GM18858 (cell line): Measurements from ENCODE around the gene PNN.
"Not testable (repeated sequence)": the region's sequence is repeated elsewhere in the genome, so short reads cannot be mapped to it uniquely, and the experiment has no call there.

Source experiments
- ATAC-seq: cut with Tn5 transposase; IDR thresholded peaks from one replicate; pipeline ENCODE4 v1.9.1; 2021; ENCODE audit not compliant: unreplicated experiment

Gene PNN

GRCh38 chr14:39180553-39180952 lies 5.5 kb downstream of the PNN start:
- no peak for ATAC-seq

GRCh38 chr14:39181026-39181692 lies 6.1 kb downstream of the PNN start:
- ATAC-seq = no peak

DNA sequence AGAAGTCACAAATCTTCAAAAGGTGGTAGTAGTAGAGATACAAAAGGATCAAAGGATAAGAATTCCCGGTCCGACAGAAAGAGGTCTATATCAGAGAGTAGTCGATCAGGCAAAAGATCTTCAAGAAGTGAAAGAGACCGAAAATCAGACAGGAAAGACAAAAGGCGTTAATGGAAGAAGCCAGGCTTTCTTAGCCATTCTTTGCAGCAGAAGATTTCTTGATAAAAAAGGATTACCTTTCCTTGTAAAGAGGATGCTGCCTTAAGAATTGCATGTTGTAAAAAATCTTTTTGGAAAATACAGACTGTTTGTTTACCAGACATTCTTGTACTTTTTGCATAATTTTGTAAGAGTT lies 6.6 kb downstream of the PNN start:
- no peak for ATAC-seq

- ATAC-seq = no peak
Observed at GRCh38 chr14:39182770-39183684, 8.0 kb downstream of the PNN start.

GRCh38 chr14:39183685-39184003 lies 8.6 kb downstream of the PNN start:
- not testable (repeated sequence) for ATAC-seq

- no peak for ATAC-seq
Observed at GRCh38 chr14:39184628-39185255, 9.7 kb downstream of the PNN start.

DNA sequence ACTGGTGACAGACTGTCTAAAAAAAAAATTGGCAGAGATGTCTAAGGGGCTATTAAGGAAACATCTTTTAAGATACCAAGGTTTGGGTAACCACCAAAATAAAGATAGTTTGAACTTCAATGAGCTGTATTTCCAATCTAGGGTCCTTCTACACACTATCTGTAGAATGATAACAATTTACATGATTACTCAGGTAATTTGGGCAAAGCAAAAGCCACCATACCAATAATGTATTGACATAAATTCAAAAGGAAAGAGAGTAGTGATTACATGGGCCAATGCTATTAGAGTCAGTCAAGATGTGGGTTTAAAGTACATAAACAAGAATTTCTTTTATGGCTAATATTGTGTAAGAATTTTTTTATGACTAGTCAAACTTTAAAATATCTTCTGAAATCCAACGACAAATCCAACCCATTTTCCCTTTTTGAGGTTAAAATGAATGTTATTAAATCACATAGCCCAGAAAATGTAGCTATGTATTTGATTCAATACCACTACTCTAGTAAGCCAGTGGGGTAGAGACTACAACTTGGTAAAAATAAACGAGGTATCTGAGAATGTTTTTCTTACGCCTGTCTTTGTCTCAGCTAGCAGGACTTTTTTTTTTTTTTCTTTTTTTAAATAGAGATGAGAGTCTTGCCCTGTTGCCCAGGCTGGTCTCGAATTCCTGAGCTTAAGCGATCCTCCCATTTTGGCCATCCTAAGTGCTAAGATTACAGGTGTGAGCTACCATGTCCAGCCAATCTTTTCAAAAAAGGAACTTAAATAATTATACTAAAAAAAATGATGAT lies 10.4 kb downstream of the PNN start:
- no peak for ATAC-seq

DNA sequence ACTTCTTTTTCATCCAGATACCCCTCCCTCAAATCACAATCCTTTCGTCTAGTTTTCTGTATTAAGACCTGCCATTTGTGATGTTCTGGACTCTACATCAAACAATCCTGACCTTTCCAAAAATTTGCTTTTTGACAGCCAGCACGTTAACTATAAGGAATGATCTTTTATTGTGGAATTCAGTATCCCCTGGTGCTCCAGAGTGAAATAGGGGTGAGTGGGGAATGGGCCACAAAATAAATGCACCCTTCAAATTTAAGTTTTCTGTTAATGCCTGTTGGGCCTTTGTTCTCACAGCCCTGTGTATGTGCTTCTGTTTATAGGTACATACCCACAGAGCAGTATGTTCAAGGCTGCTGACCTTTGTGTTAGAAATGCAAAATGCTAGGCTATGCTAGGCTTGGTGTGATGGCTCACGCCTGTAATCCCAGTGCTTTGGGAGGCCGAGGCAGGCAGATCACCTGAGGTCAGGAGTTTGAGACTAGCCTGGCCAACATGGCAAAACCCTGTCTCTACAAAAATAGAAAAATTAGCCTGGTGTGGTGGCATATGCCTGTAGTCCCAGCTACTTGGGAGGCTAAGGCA lies 12.0 kb downstream of the PNN start:
- ATAC-seq = no peak

DNA sequence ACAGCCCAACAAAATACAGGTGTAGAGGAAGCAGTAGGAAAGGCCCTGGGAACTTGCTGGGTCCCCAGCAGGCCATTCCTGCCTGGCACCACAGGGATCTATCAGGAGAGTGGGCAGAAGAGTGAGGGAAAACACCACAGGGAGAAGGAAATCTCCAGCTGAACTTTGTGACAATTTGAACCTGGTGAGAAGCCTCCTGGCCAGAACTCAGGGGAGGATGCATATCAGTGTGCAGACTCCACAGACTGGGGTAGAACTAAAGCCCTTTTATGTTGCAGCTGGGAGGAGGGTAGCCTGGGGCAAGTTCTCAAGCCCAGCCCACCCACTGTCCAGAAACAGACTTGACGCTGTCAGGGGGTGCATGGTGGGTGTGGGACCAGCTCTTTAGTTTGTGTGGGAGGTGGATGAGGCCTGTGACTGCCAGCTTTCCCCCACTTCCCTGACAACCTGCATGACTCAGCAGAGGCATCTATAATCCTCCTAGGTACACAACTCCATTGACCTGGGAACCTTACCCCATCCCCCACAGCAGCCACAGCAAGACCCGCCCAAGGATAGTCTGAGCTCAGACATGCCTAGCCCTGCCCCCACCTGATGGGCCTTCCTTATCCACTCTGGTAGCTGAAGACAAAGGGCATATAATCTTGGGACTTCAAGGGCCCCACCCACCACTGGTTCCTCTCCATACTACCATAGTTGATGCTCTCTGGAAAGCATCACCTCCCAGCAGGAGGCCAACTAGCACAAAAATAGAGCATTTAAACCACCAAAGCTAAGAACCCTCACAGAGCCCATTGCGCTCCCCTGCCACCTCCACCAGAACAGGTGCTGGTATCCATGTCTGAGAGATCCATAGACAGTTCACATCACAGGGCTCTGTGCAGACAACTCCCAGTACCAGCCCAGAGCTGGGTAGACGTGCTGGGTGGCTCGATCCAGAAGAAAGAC lies 28.9 kb downstream of the PNN start:
- ATAC-seq = no peak

DNA sequence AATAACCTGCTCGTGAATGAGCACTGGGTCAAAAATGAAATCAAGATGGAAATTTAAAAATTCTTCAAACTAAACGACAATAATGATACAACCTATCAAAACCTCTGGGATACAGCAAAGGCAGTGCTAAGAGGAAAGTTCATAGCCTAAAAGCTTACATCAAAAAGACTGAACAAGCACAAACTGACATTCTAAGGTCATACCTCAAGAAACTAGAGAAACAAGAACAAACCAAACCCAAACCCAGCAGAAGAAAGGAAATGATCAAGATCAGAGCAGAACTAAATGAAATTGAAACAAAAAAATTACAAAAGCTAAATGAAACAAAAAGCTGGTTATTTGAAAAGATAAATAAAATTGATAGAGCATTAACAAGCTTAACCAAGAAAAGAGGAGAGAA lies 32.4 kb downstream of the PNN start:
- not testable (repeated sequence) for ATAC-seq

DNA sequence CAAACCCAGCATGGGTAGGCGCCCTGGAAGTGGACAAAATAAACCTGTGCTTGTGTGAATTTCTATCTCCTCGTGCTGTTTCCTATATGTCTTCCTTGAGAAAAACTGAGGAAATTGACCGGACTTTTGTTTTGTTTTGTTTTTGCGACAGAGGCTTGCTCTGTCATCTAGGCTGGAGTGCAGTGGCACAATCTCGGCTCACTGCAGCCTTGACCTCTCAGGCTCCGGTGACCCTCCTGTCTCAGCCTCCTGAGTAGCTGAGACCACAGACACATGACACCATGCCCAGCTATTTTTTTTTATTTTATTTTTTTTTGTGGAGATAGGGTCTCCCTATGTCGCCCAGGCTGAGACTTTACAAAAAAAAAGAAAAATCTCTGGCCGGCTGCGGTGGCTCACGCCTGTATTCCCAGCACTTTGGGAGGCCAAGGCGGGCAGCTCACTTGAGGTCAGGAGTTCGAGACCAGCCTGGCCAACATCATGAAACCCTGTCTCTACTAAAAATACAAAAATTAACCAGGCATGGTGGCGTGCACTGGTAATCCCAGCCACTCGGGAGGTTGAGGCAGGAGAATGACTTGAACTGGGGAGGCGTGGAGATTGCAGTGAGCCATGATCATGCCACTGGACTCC lies 36.2 kb downstream of the PNN start:
- ATAC-seq = no peak

GRCh38 chr14:39212034-39212433 lies 37.0 kb downstream of the PNN start:
- no peak for ATAC-seq

DNA sequence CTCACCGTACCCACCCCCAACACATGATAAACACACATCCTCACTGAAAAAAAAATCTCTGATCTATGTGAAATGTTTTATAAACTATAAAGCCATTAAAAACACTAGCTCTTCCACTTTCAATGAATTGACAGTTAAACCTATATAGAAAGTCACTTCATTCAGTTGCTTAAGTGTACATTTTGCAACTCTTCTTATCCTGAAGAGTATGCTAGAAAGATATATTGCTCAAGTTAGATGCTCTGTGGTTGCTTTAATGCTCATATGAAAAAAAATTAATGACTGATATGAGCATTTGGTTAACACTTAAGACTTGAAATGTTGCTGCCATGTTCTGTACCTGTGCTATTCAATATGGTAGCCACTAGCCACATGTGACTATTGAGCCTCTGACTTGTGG lies 37.6 kb downstream of the PNN start:
- ATAC-seq = no peak

DNA sequence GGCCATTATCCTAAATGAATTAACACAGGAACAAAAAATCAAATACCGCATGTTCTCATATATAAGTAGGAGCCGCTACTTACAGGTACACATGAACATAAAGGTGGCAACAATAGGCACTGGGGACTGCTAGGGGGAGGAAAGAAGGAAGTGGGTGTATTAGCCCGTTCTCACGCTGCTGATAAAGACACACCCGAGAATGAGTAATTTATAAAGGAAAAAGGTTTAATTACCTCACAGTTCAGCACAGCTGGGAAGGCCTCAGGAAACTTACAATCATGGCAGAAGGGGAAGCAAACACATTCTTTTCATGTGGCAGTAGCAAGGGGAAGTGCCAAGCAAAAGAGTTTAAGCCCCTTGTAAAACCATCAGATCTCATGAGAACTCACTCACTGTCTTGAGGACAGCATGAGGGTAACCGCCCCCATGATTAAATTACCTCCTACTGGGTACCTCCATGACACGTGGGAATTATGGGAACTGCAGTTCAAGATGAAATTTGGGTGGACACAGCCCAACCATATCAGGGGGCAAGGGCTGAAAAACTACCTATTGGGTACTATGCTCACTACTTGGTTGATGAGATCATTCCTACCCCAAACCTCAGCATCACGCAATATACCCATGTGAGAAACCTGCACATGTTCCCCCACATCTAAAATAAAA lies 42.3 kb downstream of the PNN start:
- ATAC-seq = no peak

GRCh38 chr14:39218171-39218769 lies 43.2 kb downstream of the PNN start:
- ATAC-seq = no peak

GRCh38 chr14:39219075-39219499 lies 44.0 kb downstream of the PNN start:
- ATAC-seq = no peak

- ATAC-seq = not testable (repeated sequence)
Observed at GRCh38 chr14:39220473-39220872, 45.4 kb downstream of the PNN start.

DNA sequence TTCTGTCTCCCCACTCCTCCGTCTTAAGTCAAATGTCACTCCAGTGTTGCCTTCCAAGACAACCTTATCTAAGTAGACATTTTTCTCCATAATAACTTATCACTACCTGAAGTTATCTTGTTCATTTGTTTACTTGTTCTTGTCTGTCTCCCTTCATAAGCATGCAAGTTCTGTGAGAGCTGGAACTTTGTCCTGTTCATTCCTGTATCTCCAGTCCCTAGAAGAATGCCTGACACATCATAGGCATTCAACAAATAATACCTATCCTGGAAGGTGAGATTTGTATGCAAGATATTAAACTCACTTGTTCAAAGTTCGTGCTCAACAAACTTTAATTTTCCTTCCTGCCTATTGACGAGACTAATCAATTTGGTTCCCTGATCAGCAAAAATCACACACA lies 53.0 kb downstream of the PNN start:
- no peak for ATAC-seq
